ENCODE measurements around the gene CA12. TPM values are rescaled to one million over a fixed set of nuclear protein-coding genes. Genes with fewer than 3 reads are reported as not detected.

The CA12 gene
- total RNA-seq, 1 donor from 2014 or later: 0.25 TPM

DNA sequence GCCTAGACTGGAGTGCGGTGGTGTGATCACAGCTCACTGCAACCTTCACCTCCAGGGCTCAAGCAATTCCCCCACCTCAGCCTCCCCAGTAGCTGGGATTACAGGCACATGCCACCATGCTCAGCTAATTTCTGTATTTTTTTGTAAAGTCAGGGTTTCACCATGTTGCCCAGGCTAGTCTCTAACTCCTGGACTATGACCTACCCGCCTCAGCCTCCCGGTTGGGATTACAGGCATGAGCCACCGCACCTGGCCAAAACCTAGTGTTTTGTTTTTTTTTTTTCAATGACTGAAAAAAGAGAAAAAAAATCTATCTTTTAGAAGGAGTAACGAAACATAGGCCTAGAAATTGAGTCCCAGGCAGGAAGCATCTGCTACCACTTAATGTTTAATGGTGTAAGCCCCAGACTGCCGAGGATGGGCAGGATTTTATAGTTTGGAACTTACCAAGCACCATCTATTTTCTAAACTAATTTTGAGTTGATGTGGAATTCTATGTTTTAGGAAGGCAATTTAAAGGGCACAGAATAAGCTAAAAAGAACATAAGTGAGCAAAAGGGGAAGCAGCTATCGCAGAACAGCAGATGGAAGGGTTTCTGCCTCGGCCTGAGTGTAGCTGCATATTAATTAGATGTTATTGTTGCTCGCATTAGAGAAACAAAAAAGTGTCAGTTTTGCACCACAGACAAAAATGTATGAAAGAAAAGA is 24.2 kb upstream of the CA12 start:
- no peak overlapping the region for H3K4me3 ChIP-seq
- TF ChIP-seq CTCF (IDR thresholded peaks at IDR 0.05; ENCODE audit: borderline replicate concordance): no peak
- DNase-seq: no peak
- H3K27ac ChIP-seq (replicated peaks): no peak overlapping the region
- no peaks in the 10 kb centered on the region for H3K4me1 ChIP-seq
- intact Hi-C loops (cut with micrococcal nuclease): no loop called here
- no peaks in the 10 kb centered on the region for H3K27me3 ChIP-seq (ENCODE audit: low read depth)
- H3K9me3 ChIP-seq (replicated peaks): no peaks in the 10 kb centered on the region
- H3K36me3 ChIP-seq: no peaks in the 10 kb centered on the region

DNA sequence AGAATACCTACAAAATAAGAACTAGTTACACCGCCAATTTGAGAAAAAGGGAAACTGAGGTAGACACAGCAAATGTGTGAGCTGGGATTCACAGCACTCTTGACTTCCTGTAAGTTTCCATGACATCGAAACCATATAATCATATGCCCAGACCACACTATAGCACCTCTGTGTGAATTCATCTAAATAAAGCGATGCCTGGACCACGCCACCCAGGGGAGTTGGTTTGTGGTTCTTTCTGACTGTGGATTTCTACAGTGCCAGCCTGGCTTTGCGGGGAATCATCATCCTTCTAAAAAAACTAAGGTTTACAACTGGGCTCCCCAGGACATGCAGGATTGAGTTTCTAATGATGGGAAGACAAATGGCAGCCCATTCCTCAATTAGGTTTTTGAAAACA is 23.5 kb upstream of the CA12 start:
- no peak for DNase-seq
- Histone ChIP-seq H3K4me1 (no peaks in the 10 kb centered on the region), H3K36me3 (no peaks in the 10 kb centered on the region), H3K27me3 (ENCODE audit: low read depth) (no peaks in the 10 kb centered on the region), H3K4me3 (no peak overlapping the region), H3K27ac (replicated peaks) (no peak overlapping the region), H3K9me3 (replicated peaks) (no peaks in the 10 kb centered on the region)
- intact Hi-C loops (cut with micrococcal nuclease): no loop called here
- no peak for TF ChIP-seq CTCF (IDR thresholded peaks at IDR 0.05; ENCODE audit: borderline replicate concordance)

DNA sequence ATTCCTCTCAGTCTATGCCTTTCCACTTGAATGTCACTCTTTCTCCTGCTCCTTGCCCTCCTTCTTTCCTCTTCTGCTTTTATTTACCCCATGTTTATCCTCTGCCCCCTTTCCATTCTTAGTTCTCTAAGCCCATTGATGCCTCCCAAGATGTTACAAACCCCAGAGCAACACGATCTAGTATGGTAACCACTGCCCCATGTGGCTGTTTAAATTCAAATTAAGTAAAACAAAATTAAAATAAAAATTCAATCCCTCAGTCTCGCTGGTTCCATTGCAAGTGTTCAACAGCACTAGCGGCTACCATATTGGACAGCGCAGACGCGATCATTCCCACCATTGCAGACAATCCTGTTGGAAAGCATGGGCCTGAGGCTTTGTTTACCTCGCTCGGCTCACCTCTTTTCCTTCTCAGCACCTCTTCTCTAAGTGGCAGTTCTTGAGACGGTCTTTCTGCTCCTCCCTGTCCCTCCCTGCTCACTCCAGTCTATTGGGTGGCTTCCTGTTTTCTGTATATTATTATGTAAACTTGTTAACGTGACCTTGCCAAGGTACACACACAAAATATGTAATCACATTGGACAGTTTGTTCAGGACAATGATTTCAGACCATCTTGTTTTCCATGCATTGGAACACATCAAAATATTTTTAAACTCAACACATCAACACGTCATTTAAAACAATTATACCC is 21.8 kb upstream of the CA12 start:
- H3K27ac ChIP-seq (replicated peaks): no peak overlapping the region
- no peaks in the 10 kb centered on the region for H3K36me3 ChIP-seq
- no peak for DNase-seq
- H3K27me3 ChIP-seq (ENCODE audit: low read depth): no peaks in the 10 kb centered on the region
- no peaks in the 10 kb centered on the region for H3K9me3 ChIP-seq (replicated peaks)
- intact Hi-C loops (cut with micrococcal nuclease): loop anchor here (2.0 kb wide), 1 partner anchor 115 kb away; no protein-coding TSS in a partner anchor
- no peaks in the 10 kb centered on the region for H3K4me1 ChIP-seq
- TF ChIP-seq CTCF (IDR thresholded peaks at IDR 0.05; ENCODE audit: borderline replicate concordance): no peak
- no peak overlapping the region for H3K4me3 ChIP-seq

GRCh38 chr15:63402498-63403253 is 21.0 kb upstream of the CA12 start:
- intact Hi-C loops (cut with micrococcal nuclease): loop anchor here (2.0 kb wide), 1 partner anchor 114 kb away; no protein-coding TSS in a partner anchor
- no peak for DNase-seq
- peak; percentile 77 for TF ChIP-seq CTCF (IDR thresholded peaks at IDR 0.05; ENCODE audit: borderline replicate concordance)

GRCh38 chr15:63401714-63402497 is 20.3 kb upstream of the CA12 start:
- Histone ChIP-seq H3K4me3 (no peak overlapping the region), H3K36me3 (no peaks in the 10 kb centered on the region), H3K9me3 (replicated peaks) (no peaks in the 10 kb centered on the region), H3K27me3 (ENCODE audit: low read depth) (no peaks in the 10 kb centered on the region), H3K4me1 (no peaks in the 10 kb centered on the region), H3K27ac (replicated peaks) (no peak overlapping the region)
- no peak for TF ChIP-seq CTCF (IDR thresholded peaks at IDR 0.05; ENCODE audit: borderline replicate concordance)
- intact Hi-C loops (cut with micrococcal nuclease): loop anchor here (2.0 kb wide), 1 partner anchor 113 kb away; no protein-coding TSS in a partner anchor
- no peak for DNase-seq

More at GRCh38 chr15:63402498-63403253, 21.0 kb upstream of the CA12 start:
- Histone ChIP-seq H3K27ac (replicated peaks) (no peak overlapping the region), H3K9me3 (replicated peaks) (no peaks in the 10 kb centered on the region), H3K36me3 (no peaks in the 10 kb centered on the region), H3K27me3 (ENCODE audit: low read depth) (no peaks in the 10 kb centered on the region), H3K4me1 (no peaks in the 10 kb centered on the region), H3K4me3 (no peak overlapping the region)

Measured in left ventricle myocardium inferior (tissue), 1 donor.